CD4-positive, alpha-beta T cell treated with Interleukin-10 for 1 hour (primary cell): ENCODE data around the gene RFNG.

Source experiments
- DNase-seq: peaks from one replicate; pipeline ENCODE4 v3.0.0-alpha.2; 2020

RFNG gene

GRCh38 chr17:82012640-82013295, 38.8 kb downstream of the RFNG start:
- no peak for DNase-seq

DNA sequence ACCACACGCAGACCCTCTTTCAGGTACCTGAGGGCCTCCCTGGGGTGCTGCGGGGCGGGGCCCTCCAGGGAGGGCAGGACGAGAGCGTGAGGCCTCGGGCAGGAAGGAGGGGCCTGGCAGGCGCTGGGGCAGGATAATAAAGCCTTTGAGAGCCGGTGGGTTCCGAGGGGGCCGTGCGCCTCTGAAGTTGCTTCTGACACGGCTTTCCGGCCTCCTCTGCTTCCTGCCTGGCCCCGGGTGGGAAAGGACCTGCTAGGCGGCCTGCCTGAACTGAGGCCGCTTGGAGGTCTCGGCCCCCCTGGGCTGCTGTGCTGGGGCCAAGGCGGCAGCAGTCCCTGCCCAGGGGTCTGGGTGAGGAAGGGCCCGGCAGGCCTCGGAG, 39.4 kb downstream of the RFNG start:
- no peak for DNase-seq

DNA sequence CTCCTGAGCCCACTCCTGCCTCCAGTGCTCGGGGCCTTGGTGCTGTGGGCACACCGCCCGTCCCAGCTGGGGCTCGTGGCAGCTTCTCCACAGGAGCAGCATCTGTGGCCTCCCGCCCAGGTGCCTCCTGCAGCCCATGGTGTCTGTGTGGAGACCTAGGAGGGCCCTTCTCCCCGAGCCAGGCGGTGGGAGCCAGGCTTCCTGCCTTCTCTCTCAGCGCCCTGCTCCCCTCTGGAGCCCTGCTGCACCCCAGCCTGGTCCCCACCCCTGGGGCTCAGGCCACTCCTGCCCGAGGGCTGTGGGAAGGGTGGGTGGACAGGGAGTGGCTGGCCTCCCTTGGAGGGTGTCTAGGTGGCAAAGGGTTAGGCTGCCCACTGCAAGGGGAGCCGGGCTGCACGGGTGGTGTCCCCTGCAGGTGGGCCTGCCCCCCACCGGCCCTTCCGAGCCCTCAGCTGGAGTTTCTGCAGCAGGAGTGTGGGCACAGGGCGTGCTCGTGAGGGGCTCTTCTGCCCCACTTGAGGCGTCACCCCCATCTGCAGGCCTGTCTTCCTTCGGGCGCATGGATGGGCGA, 39.9 kb downstream of the RFNG start:
- no peak for DNase-seq

DNA sequence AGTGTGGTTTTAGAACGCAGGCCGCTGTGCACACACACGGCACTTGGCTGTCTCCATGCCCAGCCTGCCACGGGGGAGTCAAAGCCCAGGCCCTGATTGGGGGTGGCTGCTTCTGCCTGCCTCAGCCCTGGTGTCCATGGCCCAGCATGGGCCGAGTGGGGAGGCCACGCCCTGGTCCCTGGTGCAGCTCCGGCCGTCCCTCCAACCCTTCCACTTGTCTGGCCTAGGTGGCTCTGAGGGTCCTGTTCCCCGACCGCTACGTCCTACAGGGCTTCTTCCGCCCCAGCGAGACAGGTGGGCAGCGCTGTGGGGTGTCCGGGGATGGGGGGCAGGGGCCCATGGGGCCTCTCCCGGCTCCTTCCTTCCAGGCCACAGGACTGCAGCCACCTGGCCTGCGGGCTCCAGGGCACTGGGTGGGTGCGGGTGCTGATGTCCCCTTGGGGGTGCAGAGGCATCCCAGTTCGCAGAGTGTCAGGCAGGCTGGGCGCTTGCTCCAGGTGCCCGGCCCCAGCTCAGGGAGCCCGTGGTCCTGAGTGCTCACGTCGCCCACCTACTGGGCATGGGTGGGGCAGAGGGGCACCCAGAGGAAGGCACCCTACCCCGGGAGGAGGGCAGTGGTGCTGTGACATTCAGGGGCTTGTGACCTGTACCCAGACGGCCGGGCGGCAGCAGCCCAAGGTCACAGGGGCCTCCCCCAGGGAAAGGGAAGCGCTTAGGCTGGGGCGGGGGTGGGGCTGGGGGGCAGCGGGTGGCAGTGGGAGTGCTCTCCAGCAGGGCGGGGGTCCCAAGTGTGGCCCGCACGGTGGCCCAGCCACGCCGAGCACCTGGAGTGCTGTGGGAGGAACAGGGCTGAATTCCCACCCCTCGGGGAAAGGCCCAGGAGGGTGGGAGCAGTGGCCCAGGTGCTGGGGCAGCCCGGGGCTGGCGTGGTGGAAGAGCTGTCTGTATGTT, 40.8 kb downstream of the RFNG start:
- no peak for DNase-seq

GRCh38 chr17:82009413-82009812, 42.2 kb downstream of the RFNG start:
- no peak for DNase-seq

- DNase-seq = no peak
These were observed 42.6 kb downstream of the RFNG start for GRCh38 chr17:82008941-82009405.

- DNase-seq = no peak
These were observed 43.2 kb downstream of the RFNG start for GRCh38 chr17:82008258-82008940.

DNA sequence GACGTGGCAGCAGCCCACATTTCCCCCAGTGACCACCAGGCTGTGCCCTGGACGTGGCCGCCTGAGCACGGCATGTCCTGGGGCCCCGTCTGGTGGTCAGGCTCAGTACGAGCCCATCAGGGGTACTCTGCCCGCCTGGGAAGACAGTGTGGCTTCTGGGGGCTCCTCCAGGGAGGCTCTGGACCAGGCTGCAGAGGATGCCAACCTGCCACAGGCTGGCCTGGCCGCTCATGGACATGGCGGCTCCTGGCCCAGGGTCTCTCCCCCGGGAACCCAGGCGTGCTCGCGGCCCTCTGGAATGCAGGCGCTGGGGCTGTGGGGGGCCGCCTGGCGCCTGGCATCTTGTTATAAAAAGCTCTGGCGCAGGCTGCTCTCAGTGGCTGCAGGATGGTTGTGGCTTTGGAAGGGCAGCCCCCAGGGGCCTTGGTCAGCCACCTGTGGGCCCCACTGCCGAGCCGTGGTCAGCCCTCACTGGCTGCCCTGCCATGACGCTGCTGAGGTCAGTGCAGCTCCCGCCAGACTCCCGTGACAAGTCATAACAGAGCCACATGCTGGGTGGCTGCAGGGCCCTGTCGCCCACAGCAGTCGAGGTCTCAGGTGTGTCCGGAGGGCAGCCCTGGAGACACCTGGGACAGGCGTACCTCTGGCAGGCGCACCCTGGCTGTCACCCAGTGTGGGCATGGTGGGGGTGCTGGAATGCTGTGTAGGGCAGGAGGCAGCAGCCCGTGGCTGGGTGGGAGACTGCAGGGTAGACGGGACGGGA, 43.9 kb downstream of the RFNG start:
- DNase-seq = no peak

GRCh38 chr17:82007228-82007494, 44.5 kb downstream of the RFNG start:
- no peak for DNase-seq

GRCh38 chr17:82006468-82007227, 45.0 kb downstream of the RFNG start:
- no peak for DNase-seq

- DNase-seq = no peak
These were observed 45.8 kb downstream of the RFNG start for GRCh38 chr17:82005701-82006348.

- no peak for DNase-seq
These were observed 46.8 kb downstream of the RFNG start for GRCh38 chr17:82004517-82005455.

- no peak for DNase-seq
These were observed 47.9 kb downstream of the RFNG start for GRCh38 chr17:82003411-82004381.

GRCh38 chr17:82001571-82002056, 50.0 kb downstream of the RFNG start:
- no peak for DNase-seq

- no peak for DNase-seq
These were observed 50.6 kb downstream of the RFNG start for GRCh38 chr17:82000803-82001570.

DNA sequence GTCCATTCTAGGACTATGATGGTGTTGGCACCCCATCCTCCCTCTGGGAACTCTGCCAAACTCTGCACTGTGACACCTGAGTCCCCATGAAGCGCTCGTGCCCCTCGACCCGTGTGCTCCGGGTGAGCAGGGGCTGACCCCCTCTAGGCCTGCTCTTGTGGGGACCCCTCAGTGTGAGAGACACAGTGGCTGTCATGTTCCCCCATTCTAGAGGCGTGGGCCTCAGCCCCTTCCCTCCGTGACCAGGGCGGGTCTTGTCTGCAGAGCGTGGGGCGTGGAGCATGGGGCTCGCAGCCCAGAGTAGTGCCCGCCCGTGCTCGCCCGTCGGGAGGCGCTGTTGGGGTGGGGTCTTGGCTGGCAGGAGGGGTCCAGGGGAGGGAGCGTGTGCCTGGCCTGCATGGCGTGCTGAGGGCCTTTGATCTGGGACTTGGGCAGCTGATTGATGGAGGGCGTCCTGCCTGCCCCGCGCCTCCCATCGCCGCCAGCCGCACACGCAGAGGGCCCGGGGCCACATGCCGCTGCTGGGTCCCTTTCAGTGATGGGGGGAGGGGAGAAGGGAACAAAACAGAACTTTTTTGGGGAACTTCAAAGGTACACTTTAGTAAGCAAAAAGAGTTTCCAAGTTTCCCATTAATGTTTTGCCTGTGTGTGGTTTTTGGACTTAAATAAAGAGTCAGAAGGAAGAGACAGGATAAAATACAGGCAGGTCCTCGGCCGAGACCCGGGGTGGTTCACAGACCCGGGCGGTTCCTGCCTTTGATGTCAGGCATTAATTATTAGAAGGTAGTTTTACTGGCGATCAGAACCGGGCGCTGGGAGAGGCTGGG, 51.4 kb downstream of the RFNG start:
- no peak for DNase-seq

GRCh38 chr17:81999587-81999975, 52.0 kb downstream of the RFNG start:
- no peak for DNase-seq
